NT2/D1 (cell line): Measurements from ENCODE around the gene UGT1A4.

Experiments used
- SUZ12 ChIP-seq: IDR thresholded peaks from 2 replicates; pipeline ENCODE4 v1.6.1; 2011; ENCODE audit not compliant: insufficient read length, insufficient read depth; ENCODE audit errors: extremely low read depth
- YY1 ChIP-seq: IDR thresholded peaks from 2 replicates; pipeline ENCODE4 v1.6.1; 2011; ENCODE audit not compliant: insufficient read length, insufficient read depth
- ZNF274 ChIP-seq: IDR thresholded peaks from 2 replicates; pipeline ENCODE4 v1.6.1; 2011; ENCODE audit warnings: mild to moderate bottlenecking, low read depth, low read length

GRCh38 chr2:233793465-233794127 lies 75.1 kb downstream of the UGT1A4 start:
- TF ChIP-seq YY1 (no peak), ZNF274 (no peak), SUZ12 (no peak)
